PC-9 (cell line): ENCODE data around the gene IKBKG. TPM values are rescaled to one million over a fixed set of nuclear protein-coding genes. Genes with fewer than 3 reads are reported as not detected.
"Not testable (repeated sequence)": the region's sequence is repeated elsewhere in the genome, so short reads cannot be mapped to it uniquely, and the experiment has no call there.

Experiments used
- BruUV-seq: library from RNA; stranded (reverse); fragments of 400-500 nt; replicated peaks from 2 replicates; lab custom pipeline; 2021; lab: Mats Ljungman, UMichigan
- CTCF ChIA-PET: fragments of 300-600 bp; sonication (Branson Sonifier 250); formaldehyde crosslinking; loops from one replicate; lab custom pipeline; 2022; ENCODE audit warnings: antibody characterized with exemption; lab: Charles Lee
- POLR2A ChIA-PET: fragments of 300-600 bp; sonication (Branson Sonifier 250); formaldehyde crosslinking; loops from one replicate; lab custom pipeline; 2022; ENCODE audit warnings: antibody characterized with exemption; ENCODE audit not compliant: unreplicated experiment; lab: Charles Lee
- DNase-seq, 2 experiments: peaks; one replicate each; pipeline versions ENCODE4 v3.0.0 to v3.0.0-alpha.2; 2015 to 2022; ENCODE audit warnings: mixed read lengths in 1 of 2
- H2AFZ ChIP-seq: fragments of 200-600 bp; sonication (generic); 2 replicates; pipeline ENCODE4 v1.8.1; 2017; ENCODE audit warnings: antibody characterized with exemption
- H3F3A ChIP-seq: fragments of 200-600 bp; sonication (generic); 2 replicates; pipeline ENCODE4 v1.8.1; 2017; ENCODE audit warnings: antibody characterized with exemption, mild to moderate bottlenecking, low read depth; ENCODE audit not compliant: insufficient read depth
- H3K27ac ChIP-seq: fragments of 200-600 bp; sonication (generic); 2 replicates; pipeline ENCODE4 v1.6.1; 2016; ENCODE audit warnings: mixed run types
- H3K27me3 ChIP-seq: fragments of 200-600 bp; sonication (generic); 2 replicates; pipeline ENCODE4 v1.6.1; 2016; ENCODE audit warnings: low read depth, mixed run types; ENCODE audit not compliant: insufficient read depth
- H3K36me3 ChIP-seq: fragments of 200-600 bp; sonication (generic); 2 replicates; pipeline ENCODE4 v1.6.1; 2016; ENCODE audit warnings: low read depth, mixed run types
- H3K4me1 ChIP-seq: fragments of 200-600 bp; sonication (generic); replicated peaks from 2 replicates; pipeline ENCODE4 v1.6.1; 2016; ENCODE audit warnings: mixed run types; ENCODE audit not compliant: insufficient read depth
- H3K4me2 ChIP-seq: fragments of 200-600 bp; sonication (generic); 2 replicates; pipeline ENCODE4 v1.6.1; 2017; ENCODE audit warnings: mixed run types
- H3K4me3 ChIP-seq: fragments of 200-600 bp; sonication (generic); 2 replicates; pipeline ENCODE4 v1.6.1; 2016; ENCODE audit warnings: mixed run types
- H3K79me2 ChIP-seq: fragments of 200-600 bp; sonication (generic); 2 replicates; pipeline ENCODE4 v1.6.1; 2017; ENCODE audit warnings: low read depth, mixed run types
- H3K9me2 ChIP-seq: fragments of 200-600 bp; sonication (generic); 2 replicates; pipeline ENCODE4 v1.8.1; 2017; ENCODE audit warnings: mild to moderate bottlenecking; ENCODE audit not compliant: insufficient read depth
- H3K9me3 ChIP-seq: fragments of 200-600 bp; sonication (generic); 2 replicates; pipeline ENCODE4 v1.8.1; 2016; ENCODE audit warnings: low read depth; ENCODE audit not compliant: insufficient read depth
- H4K20me1 ChIP-seq: fragments of 200-600 bp; sonication (generic); 2 replicates; pipeline ENCODE4 v1.8.1; 2017; ENCODE audit not compliant: insufficient read depth
- CTCF ChIP-seq: fragments of 200-600 bp; sonication (generic); conservative IDR thresholded peaks from 2 replicates; pipeline ENCODE4 v1.6.1; 2017; ENCODE audit warnings: mixed run types, antibody characterized with exemption, mild to moderate bottlenecking, moderate library complexity
- EZH2 ChIP-seq: fragments of 200-600 bp; sonication (generic); IDR thresholded peaks from 2 replicates; pipeline ENCODE4 v1.8.0; 2017; ENCODE audit warnings: antibody characterized with exemption, low read depth
- intact Hi-C: fragments of 100-400 bp; cut with micrococcal nuclease; formaldehyde crosslinking; loops from one replicate; pipeline ENCODE4 v1.10.0; 2022; ENCODE audit not compliant: unreplicated experiment
- total RNA-seq: library from RNA; stranded (reverse); gene quantifications from 2 replicates; pipeline ENCODE4 v1.2.3, GENCODE V29; 2021

IKBKG gene
- total RNA-seq, 1 experiment from 2014 or later: 68.3 TPM

- H3K4me3 ChIP-seq, H3K27me3 ChIP-seq, H3K79me2 ChIP-seq, H3K36me3 ChIP-seq, H3K9me2 ChIP-seq, POLR2A ChIA-PET, H3K4me1 ChIP-seq, BruUV-seq, intact Hi-C loops, H3K27ac ChIP-seq, H3F3A ChIP-seq, H4K20me1 ChIP-seq, H2AFZ ChIP-seq, CTCF ChIA-PET, H3K4me2 ChIP-seq, DNase-seq, H3K9me3 ChIP-seq: not testable (repeated sequence)
Measured at GRCh38 chrX:154584585-154585183, 37.3 kb downstream of the IKBKG start, which contains the start of gene CTAG1A. CTAG1A (plus strand) TSS chrX:154585133; CDS start chrX:154585207, 74 bp downstream.

- DNase-seq, H3K9me2 ChIP-seq, H3K36me3 ChIP-seq, POLR2A ChIA-PET, H3K27me3 ChIP-seq, H4K20me1 ChIP-seq, H3K79me2 ChIP-seq, CTCF ChIA-PET, H3K27ac ChIP-seq, H3K4me3 ChIP-seq, H3K4me2 ChIP-seq, intact Hi-C loops, H2AFZ ChIP-seq, BruUV-seq, H3K9me3 ChIP-seq: not testable (repeated sequence)
- peaks cover 17% of the 10 kb centered on the region for H3F3A ChIP-seq
- H3K4me1 ChIP-seq: peaks cover 15% of the 10 kb centered on the region
Measured at GRCh38 chrX:154590415-154590814, 43.0 kb downstream of the IKBKG start.

- H3K79me2 ChIP-seq: no peaks in the 10 kb centered on the region
- H3K27me3 ChIP-seq: no peaks in the 10 kb centered on the region
- DNase-seq: no peak
- no peaks in the 10 kb centered on the region for H4K20me1 ChIP-seq
- no peak overlapping the region for H2AFZ ChIP-seq
- H3K4me3 ChIP-seq: no peak overlapping the region
- TF ChIP-seq CTCF: no peak
- TF ChIP-seq EZH2: no peak
- no TSS peak for BruUV-seq
- H3K36me3 ChIP-seq: no peaks in the 10 kb centered on the region
- no peaks in the 10 kb centered on the region for H3K9me2 ChIP-seq
- no peaks in the 10 kb centered on the region for H3K9me3 ChIP-seq
- H3K27ac ChIP-seq: no peak overlapping the region
- CTCF ChIA-PET: interaction anchor here (0.6 kb wide), 1 partner anchor 183 kb away, joined by 6 read pairs; no protein-coding TSS in a partner anchor
- H3K4me2 ChIP-seq: no peak overlapping the region
- peaks cover 32% of the 10 kb centered on the region for H3K4me1 ChIP-seq
- POLR2A ChIA-PET: no interaction called here
- intact Hi-C loops: no loop called here
- peaks cover 33% of the 10 kb centered on the region for H3F3A ChIP-seq
Measured at GRCh38 chrX:154592505-154592904, 45.1 kb downstream of the IKBKG start.

- Histone ChIP-seq H3K9me3 (no peaks in the 10 kb centered on the region; the same call in 1 of the 2 replicates), H3K36me3 (no peaks in the 10 kb centered on the region), H3K9me2 (no peaks in the 10 kb centered on the region), H3K4me3 (no peak overlapping the region), H4K20me1 (no peaks in the 10 kb centered on the region), H3K27ac (no peak overlapping the region), H3K27me3 (no peaks in the 10 kb centered on the region), H3K79me2 (no peaks in the 10 kb centered on the region), H3F3A (peaks cover 38% of the 10 kb centered on the region), H3K4me1 (peaks cover 39% of the 10 kb centered on the region), H3K4me2 (no peak overlapping the region), H2AFZ (no peak overlapping the region)
- TF ChIP-seq EZH2 (no peak), CTCF (no peak)
- DNase-seq: no peak
- ChIA-PET POLR2A (no interaction called here), CTCF (no interaction called here)
- BruUV-seq: no TSS peak
- intact Hi-C loops: no loop called here
Measured at GRCh38 chrX:154593201-154593600, 45.8 kb downstream of the IKBKG start.
